ENCODE measurements around the gene GDPD4.

- TF ChIP-seq CTCF (IDR thresholded peaks at IDR 0.05; ENCODE audit: low read length) (no peak), EZH2 (optimal IDR thresholded peaks at IDR 0.05; ENCODE audit: low read depth, low read length) (no peak)
These were observed 130.2 kb downstream of the GDPD4 start for GRCh38 chr11:77171254-77171653.

Data from MM.1S (cell line).